GM19397 (cell line): Measurements from ENCODE around the gene SMYD3.

Experiments
- ATAC-seq: cut with Tn5 transposase; IDR thresholded peaks from one replicate; pipeline ENCODE4 v1.9.1; 2021; ENCODE audit warnings: mild to moderate bottlenecking, moderate library complexity; ENCODE audit not compliant: unreplicated experiment

The SMYD3 gene

DNA sequence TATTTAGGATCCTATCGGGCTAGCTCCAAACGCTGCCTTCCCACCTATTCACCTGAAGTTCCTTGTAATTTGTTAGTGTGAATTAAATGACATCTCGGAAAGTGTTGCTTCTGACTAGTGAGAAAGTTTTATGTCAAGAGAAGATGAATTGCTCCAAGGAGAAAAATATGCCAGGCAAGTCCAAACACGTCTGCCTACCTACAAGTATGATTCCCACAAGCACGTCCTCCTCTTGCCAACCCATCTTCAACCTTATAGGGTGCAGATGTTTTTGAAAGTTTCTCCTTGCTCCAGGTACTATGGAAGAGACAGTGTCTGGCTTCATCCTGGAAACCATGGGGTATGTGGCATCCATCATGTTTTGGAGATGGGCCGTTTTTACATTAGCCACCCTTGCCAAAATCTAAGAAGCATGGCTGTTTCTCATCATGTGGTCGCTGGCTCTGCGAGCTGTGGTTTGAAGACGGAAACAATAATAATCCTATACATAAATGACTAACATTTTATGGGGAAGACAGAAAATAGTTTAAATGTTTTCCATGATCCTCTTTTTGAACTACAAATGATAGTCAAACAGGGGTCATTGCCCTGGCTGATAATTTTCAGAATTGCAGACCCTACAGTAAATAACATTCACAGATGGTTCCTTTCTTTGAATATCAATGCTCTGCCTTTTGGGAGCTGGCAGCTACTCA is 505.8 kb downstream of the SMYD3 start:
- ATAC-seq: no peak

- ATAC-seq: no peak
Observed at GRCh38 chr1:246000638-246001015, 506.5 kb downstream of the SMYD3 start.

- peak; percentile 50 for ATAC-seq
Observed at GRCh38 chr1:245999697-246000637, 507.1 kb downstream of the SMYD3 start.

DNA sequence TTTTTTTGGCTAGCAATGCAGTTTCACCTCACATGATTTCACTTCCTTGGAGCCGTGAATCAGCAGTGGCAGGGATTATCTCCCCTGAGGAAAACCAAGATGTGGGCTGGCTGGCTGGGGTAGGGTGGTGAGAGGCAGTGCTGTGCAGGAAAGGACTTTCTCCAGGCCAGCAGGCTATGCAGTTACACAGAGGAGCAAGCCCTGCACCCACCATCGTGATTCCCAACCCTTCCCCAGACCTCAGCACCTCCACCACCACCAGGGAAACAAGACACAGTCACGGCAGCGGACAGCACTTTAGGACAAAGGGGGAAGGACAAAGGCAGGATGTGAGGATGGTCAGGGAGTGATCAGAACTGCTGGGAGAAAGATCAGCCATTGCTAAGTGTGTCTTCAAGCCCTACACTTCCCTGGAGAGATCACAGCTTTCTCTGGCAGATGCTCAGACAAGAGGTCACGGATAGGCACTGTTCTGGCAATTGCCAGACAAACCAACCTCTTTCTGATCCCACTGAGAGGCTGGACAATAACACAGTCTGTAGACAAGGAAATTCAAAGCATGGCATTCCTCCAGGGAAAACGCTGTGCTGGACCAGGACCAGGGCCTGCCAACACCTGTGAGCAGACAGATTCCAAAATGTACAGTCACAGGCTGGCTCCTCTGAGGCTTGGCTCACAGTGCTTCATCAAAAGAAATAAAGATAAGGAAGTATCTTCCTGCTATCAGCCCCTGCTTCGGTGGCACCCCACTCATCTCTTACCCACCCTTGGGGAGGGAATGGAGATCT is 509.4 kb downstream of the SMYD3 start:
- no peak for ATAC-seq

DNA sequence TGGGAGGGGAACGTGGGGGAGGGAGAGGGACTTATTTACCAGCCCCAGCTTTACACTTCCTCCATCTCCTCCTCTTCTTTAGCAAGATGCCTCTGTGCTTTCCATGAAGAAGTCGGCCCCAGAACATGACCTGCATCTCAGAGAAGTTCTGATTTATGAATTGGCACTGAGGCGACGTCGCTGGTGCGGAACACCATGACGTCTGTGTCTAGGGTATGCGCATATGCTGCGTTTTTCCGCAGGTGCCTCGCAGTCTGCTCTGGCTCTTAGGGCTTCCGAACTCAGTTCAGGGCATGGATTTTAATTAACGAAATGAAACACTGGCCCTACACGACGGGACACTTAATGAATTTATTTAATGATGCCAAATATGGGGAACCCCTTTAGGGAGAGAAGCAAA is 510.3 kb downstream of the SMYD3 start:
- no peak for ATAC-seq

DNA sequence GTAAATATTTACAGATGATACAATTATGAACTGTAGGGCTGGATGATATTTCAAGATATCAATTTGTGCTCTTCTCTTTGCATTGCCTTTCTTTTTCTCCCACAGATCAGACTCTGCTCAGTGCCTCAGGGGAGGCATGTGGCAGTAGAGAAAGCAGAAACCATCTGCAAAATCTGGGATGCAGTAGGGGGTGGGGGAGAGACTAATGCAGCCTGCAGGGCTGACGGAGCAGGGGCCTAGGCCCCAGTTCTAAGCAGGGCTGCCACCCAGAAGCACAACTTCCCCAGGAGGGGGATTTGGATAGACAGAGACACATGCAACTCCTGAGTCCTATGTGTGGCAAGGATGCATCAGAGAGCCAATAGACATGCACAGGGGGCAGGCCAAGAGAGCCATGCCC is 511.6 kb downstream of the SMYD3 start:
- ATAC-seq: no peak

DNA sequence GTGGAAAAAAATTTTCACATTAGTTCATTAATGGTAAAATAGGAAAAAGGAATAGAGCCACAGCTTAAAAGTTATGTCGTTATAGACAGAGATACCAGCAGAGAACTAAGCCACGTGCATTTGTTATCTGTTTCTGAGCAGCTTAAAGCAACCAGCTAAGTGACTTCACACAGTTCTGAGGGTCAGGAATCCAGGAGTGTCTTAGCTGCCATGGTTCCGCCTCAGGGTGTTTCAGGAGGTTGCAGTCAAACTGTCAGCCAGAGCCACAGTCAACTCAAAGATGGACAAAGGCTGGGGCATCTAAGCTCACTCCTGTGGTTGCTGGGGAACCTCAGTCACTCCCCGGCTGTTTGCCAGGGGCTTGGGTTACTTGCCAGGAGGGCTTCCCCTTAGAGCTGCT is 515.8 kb downstream of the SMYD3 start:
- ATAC-seq: no peak

DNA sequence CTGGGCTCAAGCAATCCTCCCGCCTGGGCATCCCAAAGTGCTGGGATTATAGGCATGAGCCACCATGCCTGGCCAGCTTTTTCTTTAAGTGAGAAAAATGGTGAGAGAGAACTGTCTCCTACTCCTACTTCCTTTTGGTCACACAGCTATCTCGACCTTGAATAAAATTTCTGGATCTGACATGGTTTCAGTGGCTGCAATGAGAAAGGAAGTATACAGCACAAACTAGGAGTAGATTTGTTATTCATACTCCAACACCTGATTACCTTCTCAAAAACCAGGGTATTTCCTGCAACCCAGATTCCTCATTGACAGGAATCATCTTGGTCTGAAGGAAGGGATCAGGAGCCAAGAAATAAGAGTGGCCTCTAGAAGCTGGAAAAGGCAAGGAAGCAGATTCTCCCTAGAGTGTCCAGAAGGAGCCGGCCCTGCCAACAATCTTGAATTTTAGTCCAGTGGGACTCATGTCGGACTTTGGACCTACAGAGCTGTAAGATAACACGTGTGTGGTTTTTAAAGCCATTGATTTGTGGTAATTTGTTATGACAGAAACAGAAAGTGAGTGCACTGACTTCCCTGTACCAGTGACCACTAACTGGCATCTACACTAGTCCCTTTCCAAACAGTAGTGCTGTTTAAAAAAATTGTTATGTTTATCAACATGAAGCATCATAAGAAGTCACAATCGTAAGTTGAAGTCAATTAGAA is 516.6 kb downstream of the SMYD3 start:
- ATAC-seq: peak; percentile 53

DNA sequence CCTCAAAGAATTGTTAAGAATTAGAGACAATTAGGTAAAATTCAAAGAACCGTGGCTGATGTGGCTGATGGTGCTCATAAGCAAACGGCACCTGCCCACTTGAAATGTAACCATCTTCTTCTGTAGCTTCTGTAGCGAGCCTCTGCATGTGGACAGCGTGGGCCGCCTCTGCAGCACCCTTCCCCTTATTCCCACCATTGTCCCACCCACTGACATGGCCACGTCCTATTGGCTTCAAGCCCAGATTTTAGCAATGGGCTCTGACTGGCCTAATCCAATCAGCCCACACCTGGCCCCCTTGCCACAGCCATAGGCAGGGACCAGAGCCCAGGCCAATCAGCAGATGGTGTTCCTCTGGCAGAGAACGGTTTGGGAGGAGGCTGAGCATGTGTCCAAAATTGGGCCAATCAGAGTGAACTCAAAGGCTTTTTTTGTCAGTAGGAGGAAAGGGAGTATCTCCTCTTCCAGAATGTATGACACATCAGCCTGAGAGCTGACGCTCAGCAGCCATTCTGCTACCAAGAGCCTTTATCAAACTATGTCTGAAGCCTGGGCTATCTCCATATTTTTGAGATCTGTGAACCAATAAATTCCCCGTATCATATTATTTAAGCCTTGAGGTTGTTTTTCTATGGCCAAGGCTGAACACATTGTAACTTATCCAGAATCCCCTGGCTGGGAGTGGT is 518.5 kb downstream of the SMYD3 start:
- ATAC-seq: no peak

- no peak for ATAC-seq
Observed at GRCh38 chr1:245987997-245988392, 519.1 kb downstream of the SMYD3 start.

GRCh38 chr1:245987577-245987976 is 519.5 kb downstream of the SMYD3 start:
- ATAC-seq: no peak

DNA sequence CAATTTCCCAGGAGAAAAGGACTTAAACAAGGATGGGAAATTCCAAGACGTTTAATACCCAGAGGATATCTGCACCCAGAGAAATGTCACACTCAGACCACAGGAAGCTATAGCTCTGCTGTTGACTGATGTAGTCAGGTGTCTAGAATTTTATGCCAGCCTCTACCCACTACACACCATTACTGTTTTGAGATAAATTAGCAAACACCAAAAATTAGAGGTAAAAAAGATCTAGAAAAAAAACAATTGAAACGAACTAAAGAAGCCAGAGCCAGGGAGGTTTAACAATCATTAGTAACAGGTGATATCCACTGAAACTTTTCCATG is 519.9 kb downstream of the SMYD3 start:
- no peak for ATAC-seq

- ATAC-seq: no peak
Observed at GRCh38 chr1:245986404-245987218, 520.5 kb downstream of the SMYD3 start.

DNA sequence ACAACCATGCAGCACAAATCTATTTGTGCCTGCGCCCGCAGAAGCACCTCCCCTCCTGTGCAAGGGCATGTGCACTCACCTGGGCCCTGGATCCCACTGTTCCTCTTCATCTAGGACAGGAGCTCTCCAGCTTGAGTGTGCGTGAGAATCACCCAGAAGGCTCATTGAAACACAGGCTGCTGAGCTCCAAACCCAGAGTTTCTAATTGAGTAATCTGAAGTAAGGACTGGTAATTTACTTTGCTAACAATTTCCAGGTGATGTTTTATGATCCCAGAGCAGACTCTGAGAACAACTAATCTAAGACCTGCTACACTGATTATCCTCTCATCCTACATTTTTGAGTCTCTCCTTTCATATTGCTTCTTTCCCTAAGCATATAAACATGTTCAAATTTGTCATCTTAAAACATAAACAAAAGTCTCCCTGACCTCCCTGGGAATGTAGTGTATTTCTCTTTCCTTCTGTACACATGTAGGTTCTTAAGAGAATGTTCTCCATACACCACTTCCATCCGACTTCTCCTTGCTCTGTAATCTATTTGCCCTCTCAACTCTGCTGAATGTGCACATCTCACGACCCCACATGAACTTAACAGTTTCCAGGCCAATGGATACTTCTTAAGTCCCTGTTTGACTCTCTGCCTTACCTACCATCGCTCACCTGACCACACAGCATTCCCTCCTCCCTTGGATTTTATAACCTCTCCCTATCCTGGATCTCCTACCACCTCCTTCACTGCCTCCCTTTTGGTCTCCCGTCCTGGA is 522.5 kb downstream of the SMYD3 start:
- no peak for ATAC-seq

GRCh38 chr1:245983294-245983967 is 523.6 kb downstream of the SMYD3 start:
- ATAC-seq: no peak

DNA sequence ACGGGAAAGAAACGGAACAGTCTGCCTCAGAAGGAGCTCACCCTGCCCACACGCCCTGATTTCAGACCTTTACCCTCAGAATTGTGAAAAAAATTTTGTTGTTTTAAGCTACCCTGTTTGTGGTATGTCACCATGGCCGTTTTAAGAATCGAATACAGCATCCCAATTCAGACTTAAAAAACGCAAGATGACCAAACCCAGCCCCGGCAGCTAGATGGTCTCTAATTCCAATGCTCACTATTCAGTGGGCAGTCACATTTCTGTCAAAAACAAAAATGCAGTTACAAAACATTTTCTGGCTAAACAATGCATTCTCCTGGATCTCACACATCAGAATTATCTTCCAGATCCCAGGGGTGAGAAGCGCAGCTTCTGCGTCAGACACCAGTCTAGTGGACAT is 527.5 kb downstream of the SMYD3 start:
- ATAC-seq: no peak

- no peak for ATAC-seq
Observed at GRCh38 chr1:245978915-245979314, 528.2 kb downstream of the SMYD3 start.

GRCh38 chr1:245972476-245972875 is 534.6 kb downstream of the SMYD3 start:
- ATAC-seq: no peak
